ENCODE data around the gene SEMA3C. TPM values are rescaled to one million over a fixed set of nuclear protein-coding genes. Genes with fewer than 3 reads are reported as not detected.

The SEMA3C gene
- total RNA-seq, 2 donors from 2014 or later, result 0.09 to 0.15 TPM

GRCh38 chr7:80766724-80767123 lies 152.1 kb downstream of the SEMA3C start:
- WGBS, 2 experiments (ENCODE audit: insufficient coverage in 1 of 2, insufficient read length in 1 of 2), result 80 to 86% methylated on average over 4 to 5 of the region's 5 CpGs
- Mint-ChIP-seq H3K4me1 (peaks cover 13% of the 10 kb centered on the region), H3K36me3 (ENCODE audit: low read depth) (no peaks in the 10 kb centered on the region), H3K4me3 (no peak overlapping the region), H3K9me3 (no peaks in the 10 kb centered on the region), H3K27me3 (ENCODE audit: insufficient read depth) (peaks cover 57% of the 10 kb centered on the region), H3K27ac (no peak overlapping the region)
- Histone ChIP-seq H3K27me3 (ENCODE audit: control insufficient read depth, insufficient read depth, low read length, poor library complexity, severe bottlenecking) (no peaks in the 10 kb centered on the region), H3K4me3 (ENCODE audit: low read length) (no peak overlapping the region), H3K4me1 (ENCODE audit: control insufficient read depth, insufficient read depth, low read length) (peaks cover 3% of the 10 kb centered on the region), H3K9ac (ENCODE audit: extremely low read depth, low read length, poor library complexity, severe bottlenecking) (no peak overlapping the region), H3K9me3 (ENCODE audit: control insufficient read depth, low read length) (no peaks in the 10 kb centered on the region), H3K36me3 (ENCODE audit: control insufficient read depth, insufficient read depth, low read length) (no peaks in the 10 kb centered on the region), H3K27ac (ENCODE audit: low read depth, low read length) (no peak overlapping the region)
- no peak for TF ChIP-seq CTCF (conservative IDR thresholded peaks at IDR 0.05)
- no peak for DNase-seq

GRCh38 chr7:80764132-80764531 lies 154.7 kb downstream of the SEMA3C start:
- peaks cover 13% of the 10 kb centered on the region for H3K4me1 Mint-ChIP-seq

GRCh38 chr7:80763704-80764103 lies 155.1 kb downstream of the SEMA3C start:
- no peak overlapping the region for H3K27ac Mint-ChIP-seq
- DNase-seq, result no peak
- peak overlapping the region; percentile 63 for H3K27ac ChIP-seq (ENCODE audit: low read depth, low read length)
- H3K4me1 Mint-ChIP-seq, result peaks cover 13% of the 10 kb centered on the region
- H3K27me3 ChIP-seq (ENCODE audit: control insufficient read depth, insufficient read depth, low read length, poor library complexity, severe bottlenecking), result no peaks in the 10 kb centered on the region
- H3K27me3 Mint-ChIP-seq (ENCODE audit: insufficient read depth), result peaks cover 39% of the 10 kb centered on the region
- no peak overlapping the region for H3K9ac ChIP-seq (ENCODE audit: extremely low read depth, low read length, poor library complexity, severe bottlenecking)
- WGBS, 2 experiments (ENCODE audit: insufficient coverage in 1 of 2, insufficient read length in 1 of 2), result 40% methylated on average over 4 of the region's 4 CpGs; no CpG with 5 or more reads in 1 of the 2 experiments
- H3K4me1 ChIP-seq (ENCODE audit: control insufficient read depth, insufficient read depth, low read length), result peaks cover 4% of the 10 kb centered on the region
- no peaks in the 10 kb centered on the region for H3K9me3 Mint-ChIP-seq
- TF ChIP-seq CTCF (conservative IDR thresholded peaks at IDR 0.05), result no peak
- H3K4me3 Mint-ChIP-seq, result no peak overlapping the region
- no peaks in the 10 kb centered on the region for H3K36me3 Mint-ChIP-seq (ENCODE audit: low read depth)
- H3K36me3 ChIP-seq (ENCODE audit: control insufficient read depth, insufficient read depth, low read length), result no peaks in the 10 kb centered on the region
- H3K4me3 ChIP-seq (ENCODE audit: low read length), result no peak overlapping the region
- no peaks in the 10 kb centered on the region for H3K9me3 ChIP-seq (ENCODE audit: control insufficient read depth, low read length)

More at GRCh38 chr7:80764132-80764531, 154.7 kb downstream of the SEMA3C start:
- no peaks in the 10 kb centered on the region for H3K9me3 Mint-ChIP-seq
- no peak for TF ChIP-seq CTCF (conservative IDR thresholded peaks at IDR 0.05)
- 0 to 17% methylated on average over 1 to 2 of the region's 2 CpGs for WGBS, 2 experiments (ENCODE audit: insufficient coverage in 1 of 2, insufficient read length in 1 of 2)
- H3K4me3 ChIP-seq (ENCODE audit: low read length), result no peak overlapping the region
- peak overlapping the region; percentile 63 for H3K27ac ChIP-seq (ENCODE audit: low read depth, low read length)
- no peak overlapping the region for H3K4me3 Mint-ChIP-seq
- peaks cover 37% of the 10 kb centered on the region for H3K27me3 Mint-ChIP-seq (ENCODE audit: insufficient read depth)
- peaks cover 4% of the 10 kb centered on the region for H3K4me1 ChIP-seq (ENCODE audit: control insufficient read depth, insufficient read depth, low read length)
- H3K36me3 ChIP-seq (ENCODE audit: control insufficient read depth, insufficient read depth, low read length), result no peaks in the 10 kb centered on the region
- H3K9me3 ChIP-seq (ENCODE audit: control insufficient read depth, low read length), result no peaks in the 10 kb centered on the region
- H3K27ac Mint-ChIP-seq, result no peak overlapping the region
- no peaks in the 10 kb centered on the region for H3K36me3 Mint-ChIP-seq (ENCODE audit: low read depth)
- H3K27me3 ChIP-seq (ENCODE audit: control insufficient read depth, insufficient read depth, low read length, poor library complexity, severe bottlenecking), result no peaks in the 10 kb centered on the region
- H3K9ac ChIP-seq (ENCODE audit: extremely low read depth, low read length, poor library complexity, severe bottlenecking), result no peak overlapping the region
- peak; percentile 82 for DNase-seq
